Right ventricle myocardium inferior (tissue), 1 donor: ENCODE results near the gene TRIP10. TPM values are rescaled to one million over a fixed set of nuclear protein-coding genes. Genes with fewer than 3 reads are reported as not detected.

Experiments used
- microRNA-seq: library from miRNA; unstranded; fragments of <30 nt; microRNA quantifications from one replicate; pipeline ENCODE4 v1.2.0, GENCODE V29; 2020
- total RNA-seq: library from RNA; stranded (reverse); fragmentation: NEBNext Ultra II Directional; extraction: Animal tissue kit (Norgen Biotek cat#: 25700); gene quantifications from one replicate; pipeline ENCODE4 v1.2.1, GENCODE V29; 2021
- donor health status: DM: no; HTN: yes; CAD: no; lungs with severe emphysema.

The TRIP10 gene
- total RNA-seq, 1 donor from 2014 or later, result 147 TPM

Small RNA genes within 50 kb of the gene (microRNA-seq; reads per million reads assigned to microRNA genes)
- not detected for gene MIR6791

Other genes with a start within 250 kb of the TRIP10 start
- gene TUBB4A, start 237.4 kb upstream of the TRIP10 start, total RNA-seq, result 6.2 TPM
- 0.78 TPM for gene TNFSF9, start 208.7 kb upstream of the TRIP10 start, total RNA-seq
- not detected for gene CD70, start 148.5 kb upstream of the TRIP10 start, total RNA-seq
- gene TNFSF14, start 69.5 kb upstream of the TRIP10 start, total RNA-seq, result 0.73 TPM
- gene C3, start 19.0 kb upstream of the TRIP10 start, total RNA-seq, result 482 TPM
- gene GPR108, start 2.1 kb upstream of the TRIP10 start, total RNA-seq, result 23.9 TPM
- not detected for gene SH2D3A, start 27.8 kb downstream of the TRIP10 start, total RNA-seq
- 3.1 TPM for gene VAV1, start 33.0 kb downstream of the TRIP10 start, total RNA-seq
- gene ADGRE1, start 147.9 kb downstream of the TRIP10 start, total RNA-seq, result 0.38 TPM